ENCODE results near the gene TRPC4AP.

GRCh38 chr20:34999782-35000181 is 92.8 kb downstream of the TRPC4AP start:
- TF ChIP-seq CTCF (IDR thresholded peaks at IDR 0.05; ENCODE audit: control extremely low read depth in 1 of 3, insufficient read depth in 1 of 3, low read depth in 1 of 3, low read length in 3 of 3), result no peak
- no peak for TF ChIP-seq CREB1 (IDR thresholded peaks at IDR 0.05)
- no peak for TF ChIP-seq BCL11A (IDR thresholded peaks at IDR 0.05; ENCODE audit: low read depth in 2 of 2, low read length in 2 of 2)
- TF ChIP-seq ZNF274 (IDR thresholded peaks at IDR 0.05; ENCODE audit: borderline replicate concordance, extremely low read depth, low read length), result no peak
- no peak for TF ChIP-seq SP1 (IDR thresholded peaks at IDR 0.05; ENCODE audit: low read depth, low read length)

All from H1 (cell line).